ENCODE measurements around the gene KRTAP8-1.

Gene KRTAP8-1, protein sequence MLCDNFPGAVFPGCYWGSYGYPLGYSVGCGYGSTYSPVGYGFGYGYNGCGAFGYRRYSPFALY

DNA sequence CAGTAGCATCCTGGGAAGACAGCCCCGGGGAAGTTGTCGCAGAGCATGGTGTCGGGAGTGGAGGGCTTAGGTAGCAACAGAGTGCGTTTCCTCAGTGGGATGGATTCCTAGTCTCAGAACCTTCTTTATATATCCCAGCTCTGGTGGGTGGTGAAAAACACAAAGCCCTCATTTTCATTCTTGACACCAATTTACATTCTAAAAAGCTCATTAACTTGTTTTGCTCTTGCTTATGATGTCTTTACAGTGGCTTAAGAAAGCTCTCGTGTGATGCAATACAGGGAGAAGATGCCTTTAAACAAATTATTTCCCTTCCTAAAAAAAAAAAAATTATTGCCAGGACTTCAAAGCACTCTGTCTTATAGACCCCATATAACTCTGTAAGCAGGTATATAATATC lies at the start of gene KRTAP8-1:
Gene KRTAP8-1 (minus strand): TSS at position 101 of the 400 bp plus-strand sequence. CDS start 54 bp downstream, at position 47.
- FAIRE-seq: no peak

DNA sequence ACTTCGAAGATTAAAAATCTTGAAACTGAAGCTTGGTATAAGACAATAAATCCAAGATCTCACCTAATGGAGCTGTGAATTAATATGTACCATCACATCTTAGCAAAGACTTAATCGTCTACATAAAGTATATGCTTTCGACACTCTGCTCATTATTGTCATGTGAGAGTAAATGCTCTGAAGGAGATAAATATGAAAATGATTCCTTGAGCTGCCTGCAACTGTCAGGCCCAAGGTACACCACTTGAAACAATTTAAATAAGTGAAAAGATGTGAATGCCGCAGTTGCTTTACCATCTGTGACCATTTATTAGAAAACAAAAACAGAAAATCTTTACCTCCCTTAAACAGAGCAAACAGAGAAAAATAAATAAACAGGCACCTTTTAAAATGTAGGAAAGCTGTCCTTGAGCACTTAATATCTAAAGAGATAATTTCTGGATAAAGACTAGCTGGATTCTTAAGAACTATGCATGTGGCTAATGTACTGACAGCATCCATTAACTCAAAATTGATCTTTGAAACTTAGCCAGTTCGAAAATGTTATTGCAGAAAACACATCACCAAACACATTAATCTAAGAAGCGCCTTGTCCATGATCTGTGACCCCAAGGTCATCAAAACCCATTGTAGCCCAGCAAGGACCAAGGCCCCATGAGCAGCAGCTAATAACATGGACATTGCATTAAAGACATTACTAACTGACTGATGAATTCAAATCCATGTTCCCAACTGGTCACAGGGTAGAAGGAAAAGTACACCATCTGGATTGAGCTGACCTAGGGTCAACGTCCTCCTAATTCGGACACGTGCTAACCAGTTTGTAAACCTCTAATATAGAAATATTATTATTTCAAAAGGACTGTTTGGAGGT lies 34.8 kb upstream of the KRTAP8-1 start:
- no peak for FAIRE-seq

DNA sequence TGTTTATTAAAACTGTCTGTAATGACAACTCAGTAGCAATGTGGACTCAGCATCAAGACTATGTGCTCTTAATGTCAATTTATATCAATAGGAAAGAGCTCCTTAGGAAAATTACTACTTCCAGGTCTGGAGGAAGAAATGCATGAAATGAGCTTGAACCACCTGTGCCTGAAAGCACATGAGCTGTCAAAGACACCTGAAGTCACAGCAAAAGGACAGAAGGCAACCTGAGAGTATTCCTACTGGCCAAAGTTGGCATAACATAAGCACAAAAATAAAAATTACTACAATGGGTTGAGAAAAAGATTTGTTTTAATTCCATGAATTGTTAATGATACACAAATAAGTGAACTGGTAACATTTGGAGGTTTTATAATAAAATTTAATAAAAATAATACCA lies 29.9 kb upstream of the KRTAP8-1 start:
- FAIRE-seq: no peak

DNA sequence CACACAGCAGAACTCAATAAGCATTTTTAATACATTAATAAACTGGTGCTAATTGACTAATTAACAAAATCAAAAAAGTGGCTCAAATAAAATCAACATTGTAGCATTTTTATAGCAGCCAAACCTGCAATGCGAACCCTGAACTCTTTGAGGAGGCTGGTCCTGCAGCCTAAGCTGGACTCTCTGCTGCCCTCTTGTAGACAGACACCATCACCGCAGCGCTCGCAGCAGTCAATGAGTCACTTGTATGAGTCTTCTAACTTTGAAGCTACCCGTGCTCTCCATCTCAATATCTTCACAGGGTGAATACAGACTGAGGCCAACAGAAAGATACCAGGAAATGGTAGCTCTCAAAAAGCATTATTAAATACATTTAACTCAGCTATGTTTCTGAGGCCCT lies 26.2 kb upstream of the KRTAP8-1 start:
- FAIRE-seq: no peak

DNA sequence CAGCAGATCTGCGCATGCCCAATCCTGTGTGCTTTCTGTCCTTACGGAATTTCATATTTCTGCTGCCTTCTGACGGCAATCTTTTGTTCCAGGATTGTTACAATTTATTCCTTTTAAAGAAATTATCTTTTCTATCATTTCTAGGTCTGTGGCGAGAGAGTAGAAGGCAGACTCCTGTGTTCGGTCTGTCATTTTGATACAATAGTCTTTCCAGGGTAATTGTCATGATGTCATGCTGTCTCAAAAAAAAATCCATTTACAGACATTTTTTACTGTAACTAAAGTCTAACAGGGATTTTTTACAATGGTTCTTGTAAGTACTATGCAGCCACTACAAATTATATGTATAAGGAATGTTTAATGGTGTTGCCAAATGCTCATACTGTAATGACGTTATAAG lies 25.5 kb upstream of the KRTAP8-1 start:
- no peak for FAIRE-seq

DNA sequence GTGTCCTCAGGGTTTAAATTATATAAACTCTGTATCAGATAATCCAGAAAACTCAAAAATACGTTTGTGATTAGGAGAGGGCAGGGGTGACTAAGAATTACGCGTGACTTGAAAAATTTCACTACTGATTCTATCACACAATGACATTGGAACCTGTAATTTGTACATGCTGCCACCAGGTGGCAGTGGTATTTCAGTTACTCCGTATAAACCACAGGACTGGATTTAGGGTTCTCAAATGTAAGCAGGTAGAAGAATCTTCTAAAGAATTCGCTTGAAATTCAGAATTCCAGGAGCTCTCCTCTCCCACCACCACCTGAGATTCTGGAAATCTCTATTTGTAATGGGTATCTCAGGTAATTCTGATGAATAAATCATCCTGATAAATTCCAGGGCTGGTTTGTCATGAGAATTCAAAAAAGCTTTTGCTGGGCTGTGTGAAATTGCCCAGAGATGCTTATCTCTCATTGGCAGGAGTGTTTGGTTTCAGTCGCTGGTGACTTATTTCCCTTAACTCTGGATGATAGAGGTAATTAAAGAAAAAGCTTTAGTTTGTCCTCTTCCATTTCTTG lies 18.2 kb upstream of the KRTAP8-1 start:
- no peak for FAIRE-seq

DNA sequence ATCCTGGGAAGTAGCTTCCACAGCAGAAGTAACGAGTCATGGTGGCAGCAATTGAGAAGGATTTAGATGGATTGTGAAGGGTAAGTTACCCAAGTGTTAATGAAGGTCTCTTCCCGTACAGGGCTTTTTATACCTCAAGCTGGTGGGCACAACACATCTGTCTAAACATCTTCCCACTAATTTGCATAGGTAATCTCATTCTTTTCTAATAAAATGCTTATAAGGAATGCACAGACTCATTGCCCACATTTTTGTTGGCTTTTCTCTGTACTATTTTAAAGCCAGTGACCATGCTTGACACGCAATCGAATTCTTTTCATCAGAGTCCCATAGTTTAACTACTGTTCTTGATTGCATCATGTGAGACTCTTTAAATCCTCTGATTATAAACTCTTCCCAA lies 16.6 kb upstream of the KRTAP8-1 start, which contains the start of gene KRTAP7-1:
Gene KRTAP7-1 (minus strand): TSS at position 101 of the 400 bp plus-strand sequence. CDS start 61 bp downstream, at position 40.
- FAIRE-seq: no peak

DNA sequence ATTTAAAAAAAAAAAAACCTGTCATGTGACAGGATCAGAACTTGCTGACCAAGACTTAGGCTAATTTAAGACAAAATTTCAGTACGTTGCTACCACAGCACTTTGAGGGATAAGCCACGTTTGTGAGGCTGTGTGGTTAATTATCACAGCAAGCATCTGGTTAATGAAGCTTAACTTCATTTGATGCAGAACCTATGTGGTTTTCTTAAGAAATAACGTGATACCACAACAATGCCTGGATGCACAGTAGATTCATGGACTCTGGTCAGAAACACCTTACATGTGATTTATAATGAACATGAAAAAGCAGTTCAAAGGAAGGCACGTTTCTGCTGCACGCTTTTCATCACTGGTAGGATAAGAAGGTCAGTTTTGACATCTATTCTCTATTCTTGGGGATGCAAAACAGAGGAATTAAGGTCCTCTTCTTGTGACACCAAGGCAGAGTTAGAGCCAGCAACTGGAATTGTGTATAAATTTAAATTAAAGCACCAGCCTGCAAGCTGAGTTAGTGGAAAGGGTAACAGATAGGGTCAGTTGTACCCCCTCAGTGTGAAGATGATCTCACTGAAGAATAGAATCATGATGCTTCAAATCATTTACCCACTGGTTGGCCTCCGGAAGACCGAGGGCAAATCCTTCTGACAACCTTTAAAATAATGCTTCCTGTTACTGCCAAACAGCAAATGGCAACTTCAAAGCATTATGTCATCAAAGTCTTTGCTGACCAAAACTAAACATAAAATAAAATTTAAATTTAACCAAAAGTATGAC lies 6.0 kb upstream of the KRTAP8-1 start:
- FAIRE-seq: no peak

DNA sequence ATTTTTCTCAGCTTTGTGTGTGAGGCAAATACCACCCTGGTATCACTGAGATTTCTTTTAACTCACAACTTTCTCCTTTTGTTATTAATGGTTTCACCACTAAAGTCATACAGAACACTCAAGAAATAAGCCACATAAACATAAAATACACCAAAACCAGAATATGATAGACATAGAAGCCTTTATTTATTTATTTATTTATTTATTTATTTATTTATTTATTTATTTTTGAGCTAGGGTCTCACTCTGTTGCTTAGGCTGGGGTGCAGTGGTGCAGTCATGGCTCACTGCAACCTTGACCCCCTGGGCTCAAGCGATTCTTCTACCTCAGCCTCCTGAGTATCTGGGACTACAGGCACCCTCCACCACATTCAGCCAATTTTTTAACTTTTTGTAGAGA lies 12.5 kb downstream of the KRTAP8-1 start:
- no peak for FAIRE-seq

DNA sequence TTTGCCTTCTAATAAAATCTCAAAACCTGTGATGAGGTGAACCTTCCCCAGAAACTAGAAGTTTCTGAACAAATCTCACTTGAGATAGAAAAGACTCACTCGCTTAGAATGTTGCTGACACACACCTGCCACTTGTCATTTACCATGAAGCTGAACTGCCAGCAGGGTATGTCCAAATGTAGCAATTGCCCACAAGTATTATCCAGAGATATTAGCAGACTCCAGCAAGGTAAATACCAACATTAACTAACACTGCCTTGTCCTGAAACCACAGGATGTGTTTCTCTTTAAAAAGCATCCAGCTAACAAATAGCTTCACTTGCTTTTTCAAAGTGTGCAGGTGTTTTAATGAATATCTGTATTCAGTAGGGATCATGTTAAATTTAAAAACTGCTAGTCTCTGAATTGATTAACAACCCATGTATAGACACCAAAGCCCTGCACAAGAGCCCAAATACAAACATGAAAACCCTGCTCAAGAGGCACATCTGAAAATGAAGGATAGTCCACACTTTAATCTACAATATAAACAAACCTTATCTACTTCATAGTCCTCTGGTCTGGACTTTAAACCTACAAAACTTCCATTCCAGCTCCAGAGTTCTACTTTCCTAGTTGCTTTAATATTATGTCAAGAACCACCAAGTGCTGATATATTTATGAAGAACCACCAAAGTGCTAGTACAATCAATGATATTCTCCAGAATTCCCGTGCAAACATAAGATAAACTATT lies 19.3 kb downstream of the KRTAP8-1 start:
- FAIRE-seq: no peak

DNA sequence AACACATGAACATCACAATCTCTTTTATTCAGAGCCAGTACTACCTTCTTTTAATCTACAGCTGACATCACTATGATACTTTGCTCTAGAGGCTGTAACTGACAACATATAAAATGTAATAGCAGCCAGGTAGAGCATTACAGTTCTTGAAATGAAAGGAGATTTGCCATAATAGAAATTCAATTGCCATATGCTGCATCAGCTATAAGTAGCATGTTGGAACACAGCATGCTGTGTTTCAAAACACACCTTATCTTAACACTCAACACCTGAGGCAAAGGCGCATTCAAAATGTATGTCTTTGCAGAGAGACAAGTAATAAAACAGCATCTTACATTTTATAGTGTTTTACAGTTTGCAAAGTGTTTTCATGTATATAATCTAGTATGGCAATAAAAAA lies 33.8 kb downstream of the KRTAP8-1 start:
- FAIRE-seq: no peak

DNA sequence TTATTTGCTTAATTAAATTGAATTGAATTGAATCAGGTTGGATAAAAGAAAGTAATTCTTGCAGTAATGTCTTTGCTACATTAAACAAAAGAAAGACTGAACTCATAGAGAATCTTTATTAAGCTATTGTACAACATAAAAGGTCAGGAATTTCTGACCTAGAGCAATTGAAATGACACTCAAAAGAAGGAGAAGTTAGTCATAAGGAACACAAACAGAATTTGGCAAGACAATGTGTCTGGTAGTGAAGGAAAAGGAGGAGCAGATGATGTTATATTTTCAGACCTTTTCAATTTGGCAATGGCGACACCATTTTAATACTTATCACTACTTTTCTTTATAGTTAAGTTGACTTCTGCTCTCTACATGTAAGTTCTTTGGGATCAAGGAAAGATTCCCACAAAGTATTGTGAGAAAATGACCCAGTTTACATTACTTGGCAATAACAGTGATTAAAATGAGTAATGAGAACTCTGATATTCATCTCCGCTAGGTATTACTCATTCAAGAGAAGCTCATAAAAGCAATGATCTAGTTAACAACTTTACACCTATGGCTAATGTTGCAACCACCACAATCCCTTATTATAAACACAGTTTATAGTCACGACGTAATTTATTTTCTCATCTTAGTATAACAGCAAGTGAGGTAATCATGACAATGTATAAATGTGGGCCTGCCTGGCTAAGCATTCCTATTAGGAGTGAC lies 43.2 kb downstream of the KRTAP8-1 start:
- no peak for FAIRE-seq
